Suprapubic skin (tissue), 4 donors: ENCODE results near the gene CHRNE. TPM values are rescaled to one million over a fixed set of nuclear protein-coding genes. Genes with fewer than 3 reads are reported as not detected.
"Not testable (repeated sequence)": the region's sequence is repeated elsewhere in the genome, so short reads cannot be mapped to it uniquely, and the experiment has no call there.

Experiments used
- DNase-seq, 2 donors: peaks; one replicate each; pipeline ENCODE4 v3.0.0-alpha.2; 2019; ENCODE audit warnings: low spot score in 2 of 2
- H3K27ac ChIP-seq: fragments of 200-600 bp; sonication (generic); one replicate; pipeline ENCODE4 v1.5.1; 2019
- H3K27me3 ChIP-seq: fragments of 200-600 bp; sonication (generic); one replicate; pipeline ENCODE4 v1.5.1; 2019
- H3K36me3 ChIP-seq: fragments of 200-600 bp; sonication (generic); one replicate; pipeline ENCODE4 v1.5.1; 2019
- H3K4me1 ChIP-seq: fragments of 200-600 bp; sonication (generic); one replicate; pipeline ENCODE4 v1.5.1; 2019
- H3K4me3 ChIP-seq: fragments of 200-600 bp; sonication (generic); one replicate; pipeline ENCODE4 v1.5.1; 2019; ENCODE audit warnings: mild to moderate bottlenecking
- H3K9me3 ChIP-seq: fragments of 200-600 bp; sonication (generic); one replicate; pipeline ENCODE4 v1.5.1; 2019
- CTCF ChIP-seq, 2 donors: fragments of 200-600 bp in 1 of 2; fragments of 450-650 bp in 1 of 2; sonication (generic) in 1 of 2; IDR thresholded peaks; one replicate each; pipeline ENCODE4 v1.5.1; 2016 to 2019; ENCODE audit warnings: antibody characterized with exemption in 2 of 2, mild to moderate bottlenecking in 1 of 2, moderate library complexity in 1 of 2
- EP300 ChIP-seq: sonication (generic); formaldehyde crosslinking; IDR thresholded peaks from one replicate; pipeline ENCODE4 v1.6.1; 2017; ENCODE audit warnings: antibody characterized with exemption
- POLR2A ChIP-seq, 2 donors: fragments of 450-650 bp; IDR thresholded peaks; one replicate each; pipeline ENCODE4 v1.6.1; 2017; ENCODE audit warnings: antibody characterized with exemption in 2 of 2, mild to moderate bottlenecking in 2 of 2, moderate library complexity in 2 of 2
- POLR2AphosphoS5 ChIP-seq, 3 donors: sonication (generic); formaldehyde crosslinking; IDR thresholded peaks; one replicate each; pipeline ENCODE4 v1.6.1; 2017; ENCODE audit warnings: antibody characterized with exemption in 3 of 3
- WGBS: methylation state at CpG from one replicate; pipeline ENCODE4 v1.1.5; 2018; 5-methylcytosine and 5-hydroxymethylcytosine counted together
- total RNA-seq, 4 donors: library from RNA; depleted of rRNA; stranded (reverse); fragments of >200 nt; gene quantifications; one replicate each; pipeline ENCODE4 v1.1.0, GENCODE V29; 2016

Gene CHRNE
- total RNA-seq, 4 donors from 2014 or later: 1.7 to 6.0 (median 2.4) TPM

- whole genome bisulfite sequencing: 36% methylated on average over 4 of the region's 4 CpGs
- Histone ChIP-seq H3K9me3 (no peaks in the 10 kb centered on the region), H3K4me3 (no peak overlapping the region), H3K27ac (no peak overlapping the region), H3K4me1 (peaks cover 24% of the 10 kb centered on the region), H3K27me3 (no peaks in the 10 kb centered on the region), H3K36me3 (peaks cover 34% of the 10 kb centered on the region)
- DNase-seq: no peak
- no peak for TF ChIP-seq POLR2A (IDR thresholded peaks at IDR 0.05)
- TF ChIP-seq EP300: no peak
- no peak for TF ChIP-seq POLR2AphosphoS5 (IDR thresholded peaks at IDR 0.05)
- no peak for TF ChIP-seq CTCF (IDR thresholded peaks at IDR 0.05)
These were observed 23.3 kb downstream of the CHRNE start for GRCh38 chr17:4879601-4880000.

GRCh38 chr17:4877089-4877488, 25.8 kb downstream of the CHRNE start:
- no peak overlapping the region for H3K27ac ChIP-seq
- no peak for DNase-seq
- H3K4me1 ChIP-seq: peaks cover 27% of the 10 kb centered on the region
- H3K27me3 ChIP-seq: no peaks in the 10 kb centered on the region
- H3K4me3 ChIP-seq: no peak overlapping the region
- peaks cover 28% of the 10 kb centered on the region for H3K36me3 ChIP-seq
- 85% methylated on average over 2 of the region's 5 CpGs for WGBS
- H3K9me3 ChIP-seq: no peaks in the 10 kb centered on the region
- TF ChIP-seq EP300: no peak

- Histone ChIP-seq H3K36me3 (peaks cover 5% of the 10 kb centered on the region), H3K4me3 (no peak overlapping the region), H3K9me3 (no peaks in the 10 kb centered on the region), H3K27me3 (no peaks in the 10 kb centered on the region), H3K4me1 (peaks cover 12% of the 10 kb centered on the region), H3K27ac (no peak overlapping the region)
- 50% methylated on average over 8 of the region's 8 CpGs for WGBS
- TF ChIP-seq POLR2A (IDR thresholded peaks at IDR 0.05) (no peak), POLR2AphosphoS5 (IDR thresholded peaks at IDR 0.05) (no peak), EP300 (no peak), CTCF (IDR thresholded peaks at IDR 0.05) (no peak)
- DNase-seq: no peak
These were observed 30.1 kb downstream of the CHRNE start for GRCh38 chr17:4872786-4873185.

GRCh38 chr17:4870855-4871254, 32.0 kb downstream of the CHRNE start:
- Histone ChIP-seq H3K36me3 (peaks cover 5% of the 10 kb centered on the region), H3K27ac (no peak overlapping the region), H3K27me3 (no peaks in the 10 kb centered on the region), H3K9me3 (no peaks in the 10 kb centered on the region), H3K4me3 (no peak overlapping the region), H3K4me1 (peaks cover 5% of the 10 kb centered on the region)
- WGBS: 80% methylated on average over 2 of the region's 2 CpGs
- no peak for DNase-seq
- TF ChIP-seq CTCF (IDR thresholded peaks at IDR 0.05): no peak
- no peak for TF ChIP-seq EP300
- TF ChIP-seq POLR2A (IDR thresholded peaks at IDR 0.05): no peak
- TF ChIP-seq POLR2AphosphoS5 (IDR thresholded peaks at IDR 0.05): no peak

- not testable (repeated sequence) for H3K36me3 ChIP-seq, H3K9me3 ChIP-seq, H3K27ac ChIP-seq, H3K4me3 ChIP-seq, H3K27me3 ChIP-seq, H3K4me1 ChIP-seq, DNase-seq
- 95% methylated on average over 22 of the region's 22 CpGs for WGBS
These were observed 33.6 kb downstream of the CHRNE start for GRCh38 chr17:4869058-4869998.

GRCh38 chr17:4867535-4867934, 35.4 kb downstream of the CHRNE start:
- DNase-seq, H3K4me3 ChIP-seq, H3K27ac ChIP-seq, H3K27me3 ChIP-seq, H3K9me3 ChIP-seq, H3K4me1 ChIP-seq, H3K36me3 ChIP-seq: not testable (repeated sequence)
- 74% methylated on average over 5 of the region's 5 CpGs for WGBS

- Histone ChIP-seq H3K4me3 (no peak overlapping the region), H3K27ac (no peak overlapping the region), H3K9me3 (no peaks in the 10 kb centered on the region), H3K36me3 (peaks cover 2% of the 10 kb centered on the region), H3K27me3 (no peaks in the 10 kb centered on the region), H3K4me1 (peaks cover 35% of the 10 kb centered on the region)
- no peak for DNase-seq
- TF ChIP-seq EP300: no peak
- TF ChIP-seq CTCF (IDR thresholded peaks at IDR 0.05): no peak
- no peak for TF ChIP-seq POLR2AphosphoS5 (IDR thresholded peaks at IDR 0.05)
- no peak for TF ChIP-seq POLR2A (IDR thresholded peaks at IDR 0.05)
- 62% methylated on average over 1 of the region's 1 CpG for WGBS
These were observed 39.6 kb downstream of the CHRNE start for GRCh38 chr17:4863321-4863720.
